Fibroblast of lung (primary cell): Measurements from ENCODE around the gene MMGT1.

Source experiments
- EZH2 ChIP-seq: IDR thresholded peaks from 2 replicates; pipeline ENCODE4 v1.5.1; 2012; ENCODE audit warnings: low read length, control low read depth, mild to moderate bottlenecking; ENCODE audit errors: missing control alignments
- TF ChIP-seq, protein P1 (sequence below), 2 donors: IDR thresholded peaks in 1 of 2; conservative IDR thresholded peaks in 1 of 2; 1 replicate in 1 of 2; 2 replicates in 1 of 2; pipeline ENCODE4 v1.5.1; 2011 to 2012; ENCODE audit warnings: low read length in 2 of 2, control low read depth in 1 of 2, inconsistent platforms in 1 of 2, low read depth in 1 of 2, mild to moderate bottlenecking in 1 of 2

DNA sequence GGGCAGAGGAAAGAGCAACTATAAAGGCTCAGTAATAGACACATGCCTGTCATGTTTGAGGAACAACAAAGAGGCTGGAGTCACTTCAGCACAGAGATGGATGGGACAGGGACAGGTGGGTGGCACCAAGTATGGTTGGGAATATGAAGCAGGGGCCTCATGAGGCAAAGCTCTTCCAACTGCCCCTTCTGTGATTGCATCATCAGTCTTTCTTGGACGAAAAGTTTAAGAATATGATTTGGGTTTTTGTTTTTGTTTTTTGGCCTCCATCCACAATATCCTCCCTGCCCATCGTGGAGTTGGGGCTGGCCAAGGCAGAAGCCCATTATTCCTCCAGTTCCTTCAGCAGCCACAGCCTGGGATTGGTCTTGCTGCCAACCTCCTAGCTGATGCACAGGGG, 45.9 kb downstream of the MMGT1 start:
- TF ChIP-seq, protein P1, sequence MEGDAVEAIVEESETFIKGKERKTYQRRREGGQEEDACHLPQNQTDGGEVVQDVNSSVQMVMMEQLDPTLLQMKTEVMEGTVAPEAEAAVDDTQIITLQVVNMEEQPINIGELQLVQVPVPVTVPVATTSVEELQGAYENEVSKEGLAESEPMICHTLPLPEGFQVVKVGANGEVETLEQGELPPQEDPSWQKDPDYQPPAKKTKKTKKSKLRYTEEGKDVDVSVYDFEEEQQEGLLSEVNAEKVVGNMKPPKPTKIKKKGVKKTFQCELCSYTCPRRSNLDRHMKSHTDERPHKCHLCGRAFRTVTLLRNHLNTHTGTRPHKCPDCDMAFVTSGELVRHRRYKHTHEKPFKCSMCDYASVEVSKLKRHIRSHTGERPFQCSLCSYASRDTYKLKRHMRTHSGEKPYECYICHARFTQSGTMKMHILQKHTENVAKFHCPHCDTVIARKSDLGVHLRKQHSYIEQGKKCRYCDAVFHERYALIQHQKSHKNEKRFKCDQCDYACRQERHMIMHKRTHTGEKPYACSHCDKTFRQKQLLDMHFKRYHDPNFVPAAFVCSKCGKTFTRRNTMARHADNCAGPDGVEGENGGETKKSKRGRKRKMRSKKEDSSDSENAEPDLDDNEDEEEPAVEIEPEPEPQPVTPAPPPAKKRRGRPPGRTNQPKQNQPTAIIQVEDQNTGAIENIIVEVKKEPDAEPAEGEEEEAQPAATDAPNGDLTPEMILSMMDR (conservative IDR thresholded peaks at IDR 0.05 in 1 of 2, IDR thresholded peaks at IDR 0.05 in 1 of 2; ENCODE audit: low read depth in 1 of 2, low read length in 2 of 2) = no peak
- TF ChIP-seq EZH2 = no peak
